A549 treated with CORT108297 at 1 μM for 4 hours (cell line): ENCODE results near the gene HKDC1. TPM values are rescaled to one million over a fixed set of nuclear protein-coding genes. Genes with fewer than 3 reads are reported as not detected.

Experiments used
- total RNA-seq: library from RNA; stranded (reverse); fragments of 200-300 nt; extraction: Qiagen RNA extraction; gene quantifications from 5 replicates; pipeline ENCODE4 v1.2.3, GENCODE V29; 2022

The HKDC1 gene
- total RNA-seq: 12.8 to 19.1 TPM (median 15.2 TPM) in 5 replicates

GRCh38 chr10:69220041-69220451 is at the start of gene HKDC1:
HKDC1 (plus strand) TSS chr10:69220332; CDS start chr10:69220436, 104 bp downstream.

GRCh38 chr10:69179743-69180524 is 40.2 kb upstream of the HKDC1 start, which contains the start of gene SUPV3L1:
SUPV3L1 (plus strand) TSS chr10:69180234; CDS start chr10:69180292, 58 bp downstream.

GRCh38 chr10:69278446-69278963 is 58.4 kb downstream of the HKDC1 start, which contains the start of gene HK1:
HK1 (plus strand) TSS chr10:69278496.

Other genes with a start within 250 kb of the HKDC1 start
- 35.4 to 47.8 TPM (median 39.8 TPM) in 5 replicates for gene KIFBP, start 231.5 kb upstream of the HKDC1 start, total RNA-seq
- gene SRGN, start 132.2 kb upstream of the HKDC1 start, total RNA-seq: 57.1 to 87.2 TPM (median 61.2 TPM) in 5 replicates
- 44.9 to 80.6 TPM (median 50.1 TPM) in 5 replicates for gene VPS26A, start 96.2 kb upstream of the HKDC1 start, total RNA-seq
- gene SUPV3L1, start 40.1 kb upstream of the HKDC1 start, total RNA-seq: 31.9 to 36.1 TPM (median 34.7 TPM) in 5 replicates
- 32.6 to 42.3 TPM (median 39.7 TPM) in 5 replicates for gene HK1, start 58.2 kb downstream of the HKDC1 start, total RNA-seq
- gene TACR2, start 196.6 kb downstream of the HKDC1 start, total RNA-seq: 0.10 to 0.33 TPM (median 0.19 TPM) in 4 of 5 replicates, not detected in the other
- gene TSPAN15, start 231.1 kb downstream of the HKDC1 start, total RNA-seq: 81.5 to 113 TPM (median 107 TPM) in 5 replicates